GM23248 (cell line): ENCODE results near the gene ZSWIM5.

Source experiments
- EZH2 ChIP-seq: fragments of 200-600 bp; sonication (generic); IDR thresholded peaks from 2 replicates; pipeline ENCODE4 v1.6.1; 2018; ENCODE audit warnings: antibody characterized with exemption, mild to moderate bottlenecking; ENCODE audit not compliant: insufficient read depth, poor library complexity, severe bottlenecking
- EZH2phosphoT487 ChIP-seq: fragments of 200-600 bp; sonication (generic); IDR thresholded peaks from 2 replicates; pipeline ENCODE4 v1.6.1; 2018; ENCODE audit warnings: antibody characterized with exemption, moderate library complexity, mild to moderate bottlenecking, low read depth; ENCODE audit not compliant: insufficient read depth

- TF ChIP-seq EZH2 (no peak), EZH2phosphoT487 (no peak)
Observed at GRCh38 chr1:45246760-45247159, 40.4 kb upstream of the ZSWIM5 start.
